ENCODE measurements around the gene DGKD. TPM values are rescaled to one million over a fixed set of nuclear protein-coding genes. Genes with fewer than 3 reads are reported as not detected.

The DGKD gene
- total and polyA plus RNA-seq, 9 of the 15 experiments (the other 6 are each of a cell fraction or from before 2014, with no cell fraction given), result 0.52 to 29.5 (median 10.6) TPM

DNA sequence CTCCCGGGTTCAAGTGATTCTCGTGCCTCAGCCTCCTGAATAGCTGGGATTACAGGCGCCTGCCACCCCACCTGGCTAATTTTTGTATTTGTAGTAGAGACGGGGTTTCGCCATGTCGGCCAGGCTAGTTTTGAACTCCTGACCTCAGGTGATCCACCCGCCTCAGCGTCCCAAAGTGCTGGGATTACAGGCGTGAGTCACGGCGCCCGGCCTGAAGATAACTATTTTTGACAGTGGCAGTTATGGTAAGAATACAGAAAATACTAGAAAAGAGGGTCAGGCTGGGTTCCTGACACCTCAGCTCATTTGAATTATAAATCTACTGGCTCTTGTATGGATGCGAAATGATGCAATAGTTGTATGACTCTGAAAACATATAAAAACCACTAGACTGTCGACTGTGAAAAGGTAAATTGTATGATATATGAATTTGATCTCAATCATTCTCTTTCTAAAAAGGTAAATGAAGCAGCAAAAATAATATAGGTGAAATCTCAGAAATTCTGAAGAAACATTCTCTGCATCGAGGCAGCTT, 11.1 kb upstream of the DGKD start:
- H3K9ac ChIP-seq (ENCODE audit: insufficient read depth in 1 of 2, low read depth in 2 of 2, low read length in 2 of 2), result no peak overlapping the region
- WGBS (ENCODE audit: insufficient coverage, low coverage, missing lambda C conversion rate), result 31% methylated on average over 5 of the region's 15 CpGs
- CTCF ChIA-PET (ENCODE audit: low intra/inter-chr PET ratio), result no interaction called here
- H3K79me2 ChIP-seq (ENCODE audit: control insufficient read depth, insufficient read depth, low read length), result no peaks in the 10 kb centered on the region
- H3K36me3 ChIP-seq (ENCODE audit: control insufficient read depth, insufficient read depth, low read length), result no peaks in the 10 kb centered on the region
- no peak overlapping the region for H3K4me3 ChIP-seq
- POLR2A ChIA-PET, result no interaction called here
- in situ Hi-C loops (cut with MboI) (no loop called here), intact Hi-C loops (cut with micrococcal nuclease) (no loop called here)
- no peak overlapping the region for H3K27ac ChIP-seq (ENCODE audit: extremely low read depth, low read depth, low read length)
- H3K9me1 ChIP-seq (ENCODE audit: control insufficient read depth, insufficient read depth, low read length), result no peaks in the 10 kb centered on the region
- 0 out of 5 replicates have a peak, but pooled peaks cover 0 to under 1% of the 10 kb centered on the region in 2 experiments for H3K27me3 ChIP-seq (ENCODE audit: control insufficient read depth in 2 of 2, insufficient read depth in 2 of 2, low read length in 2 of 2)
- H3K9me3 ChIP-seq (replicated peaks; ENCODE audit: control insufficient read depth, insufficient read depth, low read depth, low read length), result no peaks in the 10 kb centered on the region; the same call in 1 of the 2 replicates
- DNase-seq (ENCODE audit: extremely low read depth in 1 of 4, low spot score in 3 of 4) (no peak), FAIRE-seq (no peak), ATAC-seq (peak; percentile 43; the same call in 1 of the 3 replicates)
- no peaks in the 10 kb centered on the region for H4K20me1 ChIP-seq (replicated peaks; ENCODE audit: control insufficient read depth, insufficient read depth, low read length)
- no peak overlapping the region for H3K4me2 ChIP-seq (ENCODE audit: insufficient read depth, low read length)
- no peak overlapping the region for H2AFZ ChIP-seq (ENCODE audit: low read depth, low read length)
- H3K4me1 ChIP-seq (replicated peaks in 1 of 2; ENCODE audit: control insufficient read depth in 2 of 2, insufficient read depth in 2 of 2, low read length in 2 of 2), result peaks cover under 1 to 4% of the 10 kb centered on the region in 2 experiments; a peak in 3 of 5 replicates
- BruUV-seq (replicated peaks), result no TSS peak
- peak; percentile 59 for TF ChIP-seq ARID1B (IDR thresholded peaks at IDR 0.05)
- peak; percentile 54; the same call in 1 of the 2 replicates for TF ChIP-seq CEBPG (CRISPR knock-in tag; IDR thresholded peaks at IDR 0.05)
- peak; percentile 76 to 84 for TF ChIP-seq CEBPG (tag; conservative IDR thresholded peaks at IDR 0.05 in 1 of 2, IDR thresholded peaks at IDR 0.05 in 1 of 2)
- TF ChIP-seq, protein P1, sequence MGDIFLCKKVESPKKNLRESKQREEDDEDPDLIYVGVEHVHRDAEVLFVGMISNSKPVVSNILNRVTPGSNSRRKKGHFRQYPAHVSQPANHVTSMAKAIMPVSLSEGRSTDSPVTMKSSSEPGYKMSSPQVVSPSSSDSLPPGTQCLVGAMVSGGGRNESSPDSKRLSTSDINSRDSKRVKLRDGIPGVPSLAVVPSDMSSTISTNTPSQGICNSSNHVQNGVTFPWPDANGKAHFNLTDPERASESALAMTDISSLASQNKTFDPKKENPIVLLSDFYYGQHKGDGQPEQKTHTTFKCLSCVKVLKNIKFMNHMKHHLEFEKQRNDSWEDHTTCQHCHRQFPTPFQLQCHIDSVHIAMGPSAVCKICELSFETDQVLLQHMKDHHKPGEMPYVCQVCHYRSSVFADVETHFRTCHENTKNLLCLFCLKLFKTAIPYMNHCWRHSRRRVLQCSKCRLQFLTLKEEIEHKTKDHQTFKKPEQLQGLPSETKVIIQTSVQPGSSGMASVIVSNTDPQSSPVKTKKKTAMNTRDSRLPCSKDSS (IDR thresholded peaks at IDR 0.05; ENCODE audit: low read depth, partially characterized antibody), result no peak
- TF ChIP-seq PHTF2 (CRISPR knock-in tag; IDR thresholded peaks at IDR 0.05), result no peak
- no peak for TF ChIP-seq PHF20 (IDR thresholded peaks at IDR 0.05; ENCODE audit: partially characterized antibody)
- TF ChIP-seq CEBPB (tag; IDR thresholded peaks at IDR 0.05), result peak; percentile 69
- 0 out of 2 replicates have a peak, but pooled peaks have one; percentile 12 for TF ChIP-seq CXXC5 (CRISPR knock-in tag; IDR thresholded peaks at IDR 0.05)
- TF ChIP-seq, protein P2, sequence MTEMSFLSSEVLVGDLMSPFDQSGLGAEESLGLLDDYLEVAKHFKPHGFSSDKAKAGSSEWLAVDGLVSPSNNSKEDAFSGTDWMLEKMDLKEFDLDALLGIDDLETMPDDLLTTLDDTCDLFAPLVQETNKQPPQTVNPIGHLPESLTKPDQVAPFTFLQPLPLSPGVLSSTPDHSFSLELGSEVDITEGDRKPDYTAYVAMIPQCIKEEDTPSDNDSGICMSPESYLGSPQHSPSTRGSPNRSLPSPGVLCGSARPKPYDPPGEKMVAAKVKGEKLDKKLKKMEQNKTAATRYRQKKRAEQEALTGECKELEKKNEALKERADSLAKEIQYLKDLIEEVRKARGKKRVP (CRISPR knock-in tag; IDR thresholded peaks at IDR 0.05), result peak; percentile 72
- no peak for TF ChIP-seq ZC3H4 (CRISPR knock-in tag; IDR thresholded peaks at IDR 0.05; ENCODE audit: borderline replicate concordance)
- TF ChIP-seq ZBTB1 (CRISPR knock-in tag; IDR thresholded peaks at IDR 0.05; ENCODE audit: borderline replicate concordance, low read depth), result no peak
- TF ChIP-seq PTRF (tag; IDR thresholded peaks at IDR 0.05), result no peak
- TF ChIP-seq, protein P3, sequence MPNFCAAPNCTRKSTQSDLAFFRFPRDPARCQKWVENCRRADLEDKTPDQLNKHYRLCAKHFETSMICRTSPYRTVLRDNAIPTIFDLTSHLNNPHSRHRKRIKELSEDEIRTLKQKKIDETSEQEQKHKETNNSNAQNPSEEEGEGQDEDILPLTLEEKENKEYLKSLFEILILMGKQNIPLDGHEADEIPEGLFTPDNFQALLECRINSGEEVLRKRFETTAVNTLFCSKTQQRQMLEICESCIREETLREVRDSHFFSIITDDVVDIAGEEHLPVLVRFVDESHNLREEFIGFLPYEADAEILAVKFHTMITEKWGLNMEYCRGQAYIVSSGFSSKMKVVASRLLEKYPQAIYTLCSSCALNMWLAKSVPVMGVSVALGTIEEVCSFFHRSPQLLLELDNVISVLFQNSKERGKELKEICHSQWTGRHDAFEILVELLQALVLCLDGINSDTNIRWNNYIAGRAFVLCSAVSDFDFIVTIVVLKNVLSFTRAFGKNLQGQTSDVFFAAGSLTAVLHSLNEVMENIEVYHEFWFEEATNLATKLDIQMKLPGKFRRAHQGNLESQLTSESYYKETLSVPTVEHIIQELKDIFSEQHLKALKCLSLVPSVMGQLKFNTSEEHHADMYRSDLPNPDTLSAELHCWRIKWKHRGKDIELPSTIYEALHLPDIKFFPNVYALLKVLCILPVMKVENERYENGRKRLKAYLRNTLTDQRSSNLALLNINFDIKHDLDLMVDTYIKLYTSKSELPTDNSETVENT (CRISPR knock-in tag; IDR thresholded peaks at IDR 0.05), result no peak
- 0 out of 2 replicates have a peak, but pooled peaks have one; percentile 41 for TF ChIP-seq ADNP (tag; IDR thresholded peaks at IDR 0.05)
- no peak for TF ChIP-seq POLR2AphosphoS5 (IDR thresholded peaks at IDR 0.05; ENCODE audit: control insufficient read depth, insufficient read depth, low read depth, low read length)
- TF ChIP-seq CBX1 (IDR thresholded peaks at IDR 0.05; ENCODE audit: low read depth), result no peak
- TF ChIP-seq FOSL1 (tag; conservative IDR thresholded peaks at IDR 0.05), result peak; percentile 65
- no peak for TF ChIP-seq ZNF766 (CRISPR knock-in tag; conservative IDR thresholded peaks at IDR 0.05)
- 0 out of 2 replicates have a peak, but pooled peaks have one; percentile 56 for TF ChIP-seq ZSCAN32 (CRISPR knock-in tag; IDR thresholded peaks at IDR 0.05)
